AG09309 (cell line): ENCODE measurements around the gene MED16.
A peak's percentile ranks its signal among the peaks of the same experiment; 100 is the strongest.

Experiments used
- DNase-seq: peaks from one replicate; pipeline ENCODE4 v3.0.0-alpha.2; 2010; ENCODE audit warnings: low read depth
- H3K4me3 ChIP-seq: 2 replicates; pipeline ENCODE4 v1.5.1; 2011; ENCODE audit warnings: mild to moderate bottlenecking, low read depth, low read length, moderate library complexity; ENCODE audit not compliant: control insufficient read depth
- TF ChIP-seq, protein P1 (sequence below): IDR thresholded peaks from 2 replicates; pipeline ENCODE4 v1.5.1; 2011; ENCODE audit warnings: mild to moderate bottlenecking, low read depth, low read length, inconsistent platforms; ENCODE audit not compliant: insufficient read depth, control insufficient read depth; ENCODE audit errors: missing control alignments

The MED16 gene

DNA sequence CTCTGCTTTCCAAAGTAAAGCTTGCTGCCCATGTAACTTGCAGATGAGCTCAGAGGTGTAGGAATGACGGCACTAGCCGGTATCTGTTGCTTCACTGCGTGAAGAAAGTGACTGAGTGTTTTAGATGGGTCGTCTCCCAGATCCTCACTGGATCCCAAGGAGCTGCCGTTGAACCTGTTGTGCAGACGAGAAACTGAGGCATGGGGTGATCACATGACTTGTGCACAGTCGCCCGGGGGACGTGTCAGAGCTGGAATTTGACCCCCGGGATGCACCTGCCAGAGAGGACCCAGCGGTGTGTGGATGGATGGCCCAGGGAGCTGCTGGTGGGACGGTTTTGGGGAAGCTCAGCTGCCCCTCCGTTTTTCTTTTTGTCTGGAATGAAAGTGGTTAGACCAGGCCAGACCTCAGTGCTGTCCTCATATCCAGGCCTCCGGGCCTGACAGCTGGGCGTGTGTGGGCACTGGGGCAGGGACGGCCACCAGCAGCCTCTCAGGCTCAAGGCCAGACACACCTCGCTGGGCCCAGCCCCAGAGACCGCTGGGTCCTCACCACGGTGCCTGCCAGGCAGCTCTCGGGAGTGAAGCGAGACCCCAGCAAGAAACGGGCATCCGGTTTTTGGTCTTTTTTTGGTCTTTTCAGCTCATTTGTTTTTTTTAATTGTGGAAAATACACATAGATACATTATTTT is 45.4 kb upstream of the MED16 start:
- DNase-seq = no peak
- no peak overlapping the region for H3K4me3 ChIP-seq
- TF ChIP-seq, protein P1, sequence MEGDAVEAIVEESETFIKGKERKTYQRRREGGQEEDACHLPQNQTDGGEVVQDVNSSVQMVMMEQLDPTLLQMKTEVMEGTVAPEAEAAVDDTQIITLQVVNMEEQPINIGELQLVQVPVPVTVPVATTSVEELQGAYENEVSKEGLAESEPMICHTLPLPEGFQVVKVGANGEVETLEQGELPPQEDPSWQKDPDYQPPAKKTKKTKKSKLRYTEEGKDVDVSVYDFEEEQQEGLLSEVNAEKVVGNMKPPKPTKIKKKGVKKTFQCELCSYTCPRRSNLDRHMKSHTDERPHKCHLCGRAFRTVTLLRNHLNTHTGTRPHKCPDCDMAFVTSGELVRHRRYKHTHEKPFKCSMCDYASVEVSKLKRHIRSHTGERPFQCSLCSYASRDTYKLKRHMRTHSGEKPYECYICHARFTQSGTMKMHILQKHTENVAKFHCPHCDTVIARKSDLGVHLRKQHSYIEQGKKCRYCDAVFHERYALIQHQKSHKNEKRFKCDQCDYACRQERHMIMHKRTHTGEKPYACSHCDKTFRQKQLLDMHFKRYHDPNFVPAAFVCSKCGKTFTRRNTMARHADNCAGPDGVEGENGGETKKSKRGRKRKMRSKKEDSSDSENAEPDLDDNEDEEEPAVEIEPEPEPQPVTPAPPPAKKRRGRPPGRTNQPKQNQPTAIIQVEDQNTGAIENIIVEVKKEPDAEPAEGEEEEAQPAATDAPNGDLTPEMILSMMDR = no peak

DNA sequence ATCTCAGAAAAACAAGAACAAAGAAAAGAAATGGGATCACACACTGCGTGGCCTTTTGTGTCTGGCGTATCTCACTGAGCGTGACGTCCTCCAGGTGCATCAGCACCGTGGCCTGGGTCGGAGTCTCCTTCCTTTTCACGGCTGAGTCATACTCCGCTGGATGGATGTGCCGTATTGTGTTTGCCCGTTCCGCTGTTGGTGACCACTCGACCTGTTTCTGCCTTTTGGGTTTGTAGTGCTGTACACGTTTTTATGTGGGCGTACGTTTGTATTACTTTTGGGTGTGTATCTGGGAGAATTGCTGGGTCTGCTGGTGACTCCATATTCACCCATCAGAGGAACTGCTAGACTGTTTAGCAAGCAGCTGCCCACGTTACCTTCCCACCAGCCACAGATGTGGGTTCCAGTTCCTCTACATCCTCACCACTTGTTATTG is 44.3 kb upstream of the MED16 start:
- DNase-seq = no peak
- no peak overlapping the region for H3K4me3 ChIP-seq
- TF ChIP-seq, protein P1 = no peak

DNA sequence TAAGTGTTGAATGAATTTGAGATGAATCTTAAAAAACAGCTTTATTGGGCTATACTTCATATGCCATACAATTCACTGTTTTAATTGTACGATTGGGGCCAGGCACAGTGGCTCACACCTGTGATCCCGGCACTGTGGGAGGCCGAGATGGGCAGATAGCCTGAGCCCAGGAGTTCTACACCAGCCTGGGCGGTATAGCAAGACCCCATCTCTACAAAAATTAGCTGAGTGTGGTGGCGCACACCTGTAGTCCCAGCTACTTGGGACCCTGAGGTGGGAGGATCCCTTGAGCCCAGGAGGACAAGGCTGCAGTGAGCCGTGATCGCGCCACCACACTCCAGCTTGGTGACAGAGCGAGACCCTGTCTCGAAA is 43.2 kb upstream of the MED16 start:
- DNase-seq = no peak
- H3K4me3 ChIP-seq = no peak overlapping the region
- TF ChIP-seq, protein P1 = no peak

DNA sequence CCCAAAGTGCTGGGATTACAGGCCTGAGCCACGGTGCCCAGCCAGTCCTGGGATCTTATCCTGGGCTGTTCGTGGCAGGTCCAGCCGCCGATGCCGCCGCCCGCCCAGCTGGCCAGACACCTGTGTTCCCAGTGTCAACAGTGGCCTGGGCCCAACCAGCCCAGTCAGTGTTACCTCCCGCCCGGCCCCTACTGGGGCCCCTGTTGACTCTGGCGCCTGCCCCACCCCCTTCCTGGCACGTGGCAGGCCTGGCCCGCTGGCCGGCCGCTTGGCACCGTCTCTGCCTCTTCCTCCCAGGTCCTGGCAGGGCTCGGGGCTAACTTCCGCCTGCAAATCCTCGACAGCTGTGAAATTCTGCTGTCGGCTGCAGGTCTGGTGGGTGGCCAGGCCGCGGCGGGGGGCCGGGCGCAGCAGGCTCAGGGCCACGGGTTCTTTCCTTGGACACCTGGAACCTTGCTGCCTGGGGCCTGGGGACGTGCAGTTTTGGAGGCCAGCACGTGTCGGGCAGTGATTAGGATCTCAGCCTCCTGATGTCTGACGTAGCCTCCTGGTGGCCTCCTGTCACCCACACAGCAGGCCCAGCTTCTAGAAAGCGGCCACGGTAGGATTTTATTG is 42.0 kb upstream of the MED16 start:
- TF ChIP-seq, protein P1 = no peak
- no peak overlapping the region for H3K4me3 ChIP-seq
- no peak for DNase-seq

DNA sequence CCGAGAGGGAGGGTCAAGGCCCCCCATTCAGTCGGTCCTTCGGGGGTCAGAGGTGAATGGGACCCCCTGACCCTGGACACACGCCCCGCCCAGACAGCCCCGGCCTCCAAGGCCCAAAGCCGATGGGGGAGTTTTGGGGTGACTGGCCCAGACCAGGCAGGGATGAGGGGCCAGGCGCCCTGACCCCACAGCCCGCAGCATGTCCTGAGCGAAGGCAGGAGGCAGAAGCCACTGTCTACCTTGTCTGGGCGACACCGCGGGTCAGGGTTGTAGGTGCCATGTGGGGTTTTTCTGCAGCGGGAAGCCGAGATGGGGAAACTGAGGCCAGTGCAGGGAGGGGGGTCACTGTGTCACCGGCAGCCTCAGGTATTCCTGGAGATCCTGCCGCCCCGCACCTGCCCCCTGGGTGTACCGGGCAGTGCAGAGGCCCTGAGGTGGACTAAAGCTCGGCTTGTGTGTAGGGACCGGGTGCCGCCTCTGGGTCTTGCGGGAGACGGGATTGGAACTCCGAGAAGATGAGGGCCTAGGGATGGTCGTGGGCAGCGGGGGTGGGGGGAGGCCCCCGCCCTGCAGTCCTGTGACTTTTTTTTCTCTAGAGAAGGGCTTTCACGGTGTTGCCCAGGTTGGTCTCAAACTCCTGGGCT is 41.3 kb upstream of the MED16 start:
- H3K4me3 ChIP-seq = no peak overlapping the region
- TF ChIP-seq, protein P1 = no peak
- DNase-seq = no peak

DNA sequence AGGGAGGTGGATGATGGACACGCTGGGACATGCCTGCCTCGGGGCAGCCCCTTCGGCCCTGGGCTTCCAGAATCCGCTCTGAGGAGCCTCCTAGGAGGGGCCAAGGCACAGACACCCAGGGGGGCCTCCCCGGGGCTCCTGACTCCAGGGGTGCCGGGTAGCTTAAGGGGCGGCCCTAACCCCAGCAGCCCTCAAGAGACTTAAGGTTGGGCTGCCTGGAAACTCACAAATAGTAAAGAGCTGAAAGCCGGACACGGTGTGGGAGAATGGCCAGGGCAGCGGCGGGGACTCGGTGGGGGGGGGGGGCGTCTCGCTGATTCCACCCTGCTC is 40.5 kb upstream of the MED16 start:
- DNase-seq = no peak
- TF ChIP-seq, protein P1 = no peak
- peak overlapping the region; percentile 2 for H3K4me3 ChIP-seq
